K562 (cell line): ENCODE measurements around the gene ACSM6. TPM values are rescaled to one million over a fixed set of nuclear protein-coding genes. Genes with fewer than 3 reads are reported as not detected.

Source experiments
- ATAC-seq: fragments of 200-7000 bp; cut with Tn5 transposase; 3 replicates; pipeline ENCODE4 v1.9.1; 2020; ENCODE audit warnings: moderate library complexity
- BruUV-seq: library from RNA; stranded (reverse); fragments of 400-500 nt; replicated peaks from 2 replicates; lab custom pipeline; 2021; lab: Mats Ljungman, UMichigan
- CTCF ChIA-PET: fragments of 300-600 bp; formaldehyde crosslinking; extraction: SDS; loops from one replicate; lab custom pipeline; 2021; ENCODE audit warnings: low intra/inter-chr PET ratio; lab: Yijun Ruan, JAX
- POLR2A ChIA-PET: fragments of 300-600, 350-650 bp; sonication (Branson Sonifier 250); formaldehyde crosslinking; extraction: SDS; loops from one replicate; lab custom pipeline; 2021; ENCODE audit warnings: antibody characterized with exemption, inconsistent platforms; lab: Yijun Ruan, JAX
- DNase-seq, 4 experiments: peaks; one replicate each; pipeline versions ENCODE4 v3.0.0 to v3.0.0-alpha.2; 2011 to 2018; ENCODE audit warnings: low spot score in 3 of 4, mixed read lengths in 3 of 4; ENCODE audit errors: extremely low read depth in 1 of 4
- FAIRE-seq: peaks from 2 replicates; lab custom pipeline; 2011; peaks lifted over from hg19 to GRCh38; lab: Jason Lieb, UNC
- H2AFZ ChIP-seq: 2 replicates; pipeline ENCODE4 v1.6.0; 2011; ENCODE audit warnings: low read depth, low read length, control low read depth, inconsistent platforms
- H3K27ac ChIP-seq: fragments of 200-600 bp; 3 replicates; pipeline ENCODE4 v1.8.0; 2011; ENCODE audit warnings: low read depth, mild to moderate bottlenecking, control low read depth, inconsistent platforms, low read length, moderate library complexity, mixed read lengths; ENCODE audit errors: extremely low read depth
- H3K27me3 ChIP-seq, 2 experiments: fragments of 300-600 bp in 1 of 2; 2 replicates in 1 of 2; 3 replicates in 1 of 2; pipeline versions ENCODE4 v1.6.0 to v1.8.0; 2011; ENCODE audit warnings: inconsistent platforms in 2 of 2, low read length in 2 of 2, mild to moderate bottlenecking in 1 of 2, mixed read lengths in 1 of 2, moderate library complexity in 1 of 2; ENCODE audit not compliant: control insufficient read depth in 2 of 2, insufficient read depth in 2 of 2
- H3K36me3 ChIP-seq: fragments of 300-600 bp; 3 replicates; pipeline ENCODE4 v1.8.0; 2011; ENCODE audit warnings: mild to moderate bottlenecking, low read length, inconsistent platforms; ENCODE audit not compliant: control insufficient read depth, insufficient read depth
- H3K4me1 ChIP-seq, 2 experiments: fragments of 200-600 bp in 1 of 2; replicated peaks in 1 of 2; 2 replicates in 1 of 2; 3 replicates in 1 of 2; pipeline versions ENCODE4 v1.5.1 to v1.8.0; 2011; ENCODE audit warnings: inconsistent platforms in 2 of 2, low read length in 2 of 2, mild to moderate bottlenecking in 1 of 2, mixed read lengths in 1 of 2, moderate library complexity in 1 of 2; ENCODE audit not compliant: control insufficient read depth in 2 of 2, insufficient read depth in 2 of 2
- H3K4me2 ChIP-seq: 2 replicates; pipeline ENCODE4 v1.6.1; 2011; ENCODE audit warnings: low read length, control low read depth, inconsistent platforms, mixed read lengths; ENCODE audit not compliant: insufficient read depth
- H3K4me3 ChIP-seq: fragments of 200-600 bp; sonication (generic), shearing (Covaris generic); 2 replicates; pipeline ENCODE4 v1.5.1; 2016; ENCODE audit warnings: control low read depth, inconsistent platforms
- H3K79me2 ChIP-seq: fragments of 200-600 bp; 3 replicates; pipeline ENCODE4 v1.8.0; 2011; ENCODE audit warnings: low read length, inconsistent platforms; ENCODE audit not compliant: control insufficient read depth, insufficient read depth
- H3K9ac ChIP-seq, 2 experiments: 2 replicates each; pipeline versions ENCODE4 v1.6.0 to v1.6.1; 2011; ENCODE audit warnings: low read depth in 2 of 2, low read length in 2 of 2, control low read depth in 1 of 2, inconsistent platforms in 1 of 2, mild to moderate bottlenecking in 1 of 2, mixed read lengths in 1 of 2; ENCODE audit not compliant: insufficient read depth in 1 of 2
- H3K9me1 ChIP-seq: one replicate; pipeline ENCODE4 v1.6.0; 2011; ENCODE audit warnings: inconsistent platforms, mild to moderate bottlenecking, low read length, moderate library complexity; ENCODE audit not compliant: control insufficient read depth, insufficient read depth
- H3K9me3 ChIP-seq: replicated peaks from 2 replicates; pipeline ENCODE4 v1.5.1; 2011; ENCODE audit warnings: low read depth, low read length, inconsistent platforms; ENCODE audit not compliant: control insufficient read depth, insufficient read depth
- H4K20me1 ChIP-seq: replicated peaks from 2 replicates; pipeline ENCODE4 v1.6.1; 2011; ENCODE audit warnings: low read length, inconsistent platforms, mixed read lengths; ENCODE audit not compliant: control insufficient read depth, insufficient read depth
- NBN ChIP-seq: fragments of 450-650 bp; IDR thresholded peaks from 2 replicates; pipeline ENCODE4 v1.6.1; 2016; ENCODE audit warnings: low read depth, mild to moderate bottlenecking
- NR2C1 ChIP-seq, 2 experiments: fragments of 450-650 bp; IDR thresholded peaks; 2 replicates each; pipeline ENCODE4 v1.6.1; 2017; ENCODE audit warnings: mild to moderate bottlenecking in 2 of 2, antibody characterized with exemption in 1 of 2, inconsistent platforms in 1 of 2, missing compliant biosample characterization in 1 of 2, missing genetic modification characterization in 1 of 2
- PYGO2 ChIP-seq: fragments of 450-650 bp; IDR thresholded peaks from 2 replicates; pipeline ENCODE4 v1.6.1; 2016; ENCODE audit warnings: mild to moderate bottlenecking, missing genetic modification characterization, moderate library complexity, missing compliant biosample characterization
- TFE3 ChIP-seq: fragments of 450-650 bp; formaldehyde crosslinking; IDR thresholded peaks from 2 replicates; pipeline ENCODE4 v1.4.0; 2020; ENCODE audit warnings: mild to moderate bottlenecking, mixed read lengths
- U2AF1 ChIP-seq: fragments of 200-400 bp; formaldehyde crosslinking; optimal IDR thresholded peaks from 2 replicates; pipeline ENCODE3; 2017; ENCODE audit warnings: mild to moderate bottlenecking, low read depth, low read length, moderate library complexity
- ZBTB1 ChIP-seq: sonication (generic); formaldehyde crosslinking; IDR thresholded peaks from 2 replicates; pipeline ENCODE4 v1.8.1; 2023; ENCODE audit warnings: missing genetic modification reagents, low read depth, mild to moderate bottlenecking, borderline replicate concordance
- ZFP1 ChIP-seq: fragments of 450-650 bp; formaldehyde crosslinking; IDR thresholded peaks from 2 replicates; pipeline ENCODE4 v1.4.0; 2020; ENCODE audit warnings: mild to moderate bottlenecking, mixed read lengths
- ZSCAN32 ChIP-seq: fragments of 450-650 bp; formaldehyde crosslinking; IDR thresholded peaks from 2 replicates; pipeline ENCODE4 v1.4.0; 2020; ENCODE audit warnings: mild to moderate bottlenecking, moderate library complexity
- WGBS: fragments of 100-300 bp; shearing (Covaris generic); methylation state at CpG from one replicate; pipeline ENCODE4 v1.1.6; 2016; ENCODE audit warnings: low coverage, mixed read lengths; ENCODE audit not compliant: insufficient coverage; ENCODE audit errors: missing lambda C conversion rate; 5-methylcytosine and 5-hydroxymethylcytosine counted together
- in situ Hi-C: fragments of 300-500 bp; cut with MboI; formaldehyde crosslinking; loops from 4 replicates; pipeline ENCODE4 v1.15.0; 2018; ENCODE audit warnings: inconsistent platforms, mixed read lengths
- intact Hi-C: fragments of 100-400 bp; cut with micrococcal nuclease; formaldehyde crosslinking; loops from 2 replicates; pipeline ENCODE4 v1.14.2; 2022
- polyA plus RNA-seq, 8 experiments: library from polyadenylated mRNA; depleted of rRNA in 4 of 8; stranded (reverse) in 5 of 8; unstranded in 3 of 8; fragments of >200 nt; fragmentation: Nextera tagmentation in 2 of 8; fragmentation: Illumina TruSeq in 1 of 8; extraction: Ambion mirVana in 2 of 8; extraction: Trizol in 1 of 8; gene quantifications; 2 replicates each; pipeline versions ENCODE4 v1.2.1 to v1.2.3, GENCODE V29; 2011 to 2014; ENCODE audit warnings: inconsistent platforms in 1 of 8, missing spikeins in 1 of 8
- total RNA-seq, 7 experiments: library from RNA; depleted of rRNA in 6 of 7; stranded (reverse); fragments of >200 nt in 6 of 7; fragmentation: Illumina TruSeq in 2 of 7; extraction: Trizol in 2 of 7; gene quantifications; 2 replicates each; pipeline versions ENCODE4 v1.2.1 to v1.2.3, GENCODE V29; 2011 to 2021; ENCODE audit warnings: low replicate concordance in 1 of 7

ACSM6 gene
- total and polyA plus RNA-seq, 9 of the 15 experiments (the other 6 are each of a cell fraction or from before 2014, with no cell fraction given), result not detected

- ChIA-PET POLR2A (no interaction called here), CTCF (no interaction called here)
- ATAC-seq (no peak), DNase-seq (no peak), FAIRE-seq (no peak)
- H3K9me1 ChIP-seq, result no peaks in the 10 kb centered on the region
- H3K36me3 ChIP-seq, result no peaks in the 10 kb centered on the region
- H3K9me3 ChIP-seq, result no peaks in the 10 kb centered on the region
- no peak overlapping the region for H2AFZ ChIP-seq
- no peaks in the 10 kb centered on the region for H4K20me1 ChIP-seq
- 2% methylated on average over 3 of the region's 3 CpGs for WGBS
- no peak overlapping the region for H3K4me3 ChIP-seq
- in situ Hi-C loops (no loop called here), intact Hi-C loops (no loop called here)
- peaks cover 0 to 10% of the 10 kb centered on the region in 2 experiments; a peak in 2 of 5 replicates for H3K4me1 ChIP-seq
- no peaks in the 10 kb centered on the region; a peak in 3 of 5 replicates for H3K27me3 ChIP-seq
- no peak for TF ChIP-seq U2AF1
- no peak for TF ChIP-seq PYGO2 (tag)
- TF ChIP-seq ZSCAN32 (CRISPR knock-in tag), result no peak
- TF ChIP-seq ZBTB1, result no peak
- TF ChIP-seq NR2C1 (IDR thresholded peaks at IDR 0.05), result no peak
- TF ChIP-seq NR2C1 (tag; IDR thresholded peaks at IDR 0.05), result no peak
- TF ChIP-seq ZFP1, result no peak
- TF ChIP-seq TFE3 (CRISPR knock-in tag), result no peak
- TF ChIP-seq NBN, result no peak
- no peaks in the 10 kb centered on the region for H3K79me2 ChIP-seq
- no peak overlapping the region for H3K4me2 ChIP-seq
- no peak overlapping the region for H3K27ac ChIP-seq
- no peak overlapping the region for H3K9ac ChIP-seq
- no TSS peak for BruUV-seq
These were observed 6.4 kb upstream of the ACSM6 start for GRCh38 chr10:95187617-95188016.
